GM19193 (cell line): ENCODE measurements around the gene MYLIP.

Source experiments
- POLR2A ChIP-seq: IDR thresholded peaks from 4 replicates; pipeline ENCODE4 v1.6.1; 2011; ENCODE audit not compliant: insufficient read depth, insufficient read length; ENCODE audit errors: extremely low read depth

Gene MYLIP

GRCh38 chr6:16128759-16129622 is at the start of gene MYLIP:
Gene MYLIP, plus strand, starts transcription at chr6:16129086. Its CDS starts 237 bp downstream, at chr6:16129323.
- TF ChIP-seq POLR2A, result peak; percentile 99

GRCh38 chr6:16079354-16079753 is 49.5 kb upstream of the MYLIP start:
- TF ChIP-seq POLR2A, result no peak

DNA sequence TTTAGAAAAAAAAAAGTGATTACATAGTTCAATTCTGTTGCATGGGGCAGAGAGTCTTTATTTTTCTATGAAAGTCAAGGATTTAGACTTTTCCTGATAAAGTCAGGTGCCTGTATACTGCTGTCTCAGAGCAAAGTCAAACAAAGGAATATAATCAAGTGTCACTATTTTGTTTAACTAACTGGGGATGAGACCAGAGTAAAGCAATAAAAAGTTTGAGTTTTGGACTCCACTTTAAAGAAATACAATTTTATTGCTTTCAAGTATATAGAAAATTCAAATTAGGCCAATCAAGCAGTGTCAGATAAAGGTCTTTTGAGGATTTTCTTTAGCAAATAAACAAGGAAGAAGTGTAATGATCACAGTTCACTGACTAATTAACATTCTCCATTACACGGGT is 48.7 kb upstream of the MYLIP start:
- TF ChIP-seq POLR2A, result no peak

GRCh38 chr6:16081326-16081725 is 47.6 kb upstream of the MYLIP start:
- no peak for TF ChIP-seq POLR2A

DNA sequence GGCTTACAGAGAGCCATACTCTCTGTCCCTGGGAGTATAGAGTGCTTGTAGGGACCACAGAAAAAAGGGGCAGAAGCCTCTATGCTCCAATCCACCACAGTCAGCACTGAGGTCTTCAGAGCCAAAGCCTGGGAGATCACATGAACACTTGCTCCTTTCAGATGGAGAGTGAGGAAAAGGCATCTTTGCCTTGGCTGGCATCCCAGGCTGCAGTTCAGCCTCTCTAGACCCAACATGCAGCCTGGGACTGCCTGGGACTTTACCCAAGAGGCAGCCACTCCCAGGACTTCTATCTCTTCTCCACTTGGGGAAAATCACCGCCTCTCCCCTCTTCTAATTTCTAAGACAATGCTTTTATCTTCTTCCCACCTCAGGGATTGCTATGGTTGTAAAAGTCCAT is 46.5 kb upstream of the MYLIP start:
- no peak for TF ChIP-seq POLR2A

DNA sequence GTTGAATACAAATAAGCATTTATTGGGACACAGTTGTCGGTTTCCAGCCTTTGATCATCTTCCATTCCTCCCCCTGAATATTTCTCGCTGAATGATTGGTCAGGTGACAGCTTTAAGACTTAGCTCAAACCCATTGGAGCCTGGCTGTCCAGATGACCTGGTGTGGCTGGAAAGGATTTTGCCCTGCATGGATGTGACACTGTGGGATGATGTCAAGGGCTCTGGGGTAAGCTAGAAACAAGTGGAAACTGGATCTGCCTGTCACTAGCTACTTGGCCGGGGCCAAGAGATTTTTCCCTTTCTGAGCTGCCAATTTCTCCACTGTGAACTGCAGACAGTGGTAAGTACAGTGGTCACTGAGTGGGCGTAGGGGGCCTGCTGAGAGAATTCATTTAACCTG is 41.9 kb upstream of the MYLIP start:
- no peak for TF ChIP-seq POLR2A

DNA sequence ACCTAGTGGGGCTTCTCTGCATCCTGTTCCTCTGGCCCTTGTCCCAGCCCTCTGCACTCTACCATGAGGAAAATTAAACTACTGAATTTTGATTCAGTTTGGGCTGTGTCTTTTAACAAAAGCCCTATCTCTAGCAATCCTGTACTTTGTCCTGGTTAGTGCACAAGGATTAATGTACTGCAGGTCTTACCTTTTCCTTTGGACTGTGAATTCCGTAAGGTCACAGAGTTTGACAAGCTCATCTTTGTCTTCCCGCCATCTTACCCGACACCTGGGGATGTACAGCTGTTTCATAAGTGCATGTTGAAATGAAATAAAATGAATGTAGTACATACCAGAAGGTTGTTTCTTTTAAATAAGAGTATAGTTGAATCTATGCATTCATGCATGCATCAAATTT is 41.5 kb upstream of the MYLIP start:
- TF ChIP-seq POLR2A, result no peak

DNA sequence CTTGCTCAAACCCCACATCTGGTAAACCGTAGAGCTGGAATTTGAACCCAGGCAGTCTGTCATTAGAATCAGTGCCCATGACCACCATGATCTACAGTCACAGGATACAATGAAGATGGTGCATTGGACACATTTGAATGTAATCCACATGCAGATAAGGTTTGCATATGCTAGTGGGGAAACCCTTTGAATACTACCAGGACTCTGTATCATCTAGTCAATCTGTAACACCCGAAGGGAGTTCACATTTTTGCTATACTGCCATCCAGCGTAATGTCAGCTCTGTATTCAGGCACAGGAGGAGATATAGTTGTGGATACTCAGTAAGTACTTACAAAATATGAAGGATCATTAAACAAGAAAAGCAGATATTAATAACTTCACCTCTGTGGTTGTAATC is 40.5 kb upstream of the MYLIP start:
- no peak for TF ChIP-seq POLR2A

GRCh38 chr6:16089232-16090062 is 39.4 kb upstream of the MYLIP start:
- TF ChIP-seq POLR2A, result no peak

- TF ChIP-seq POLR2A, result no peak
Measured at GRCh38 chr6:16090452-16090851, 38.4 kb upstream of the MYLIP start.

DNA sequence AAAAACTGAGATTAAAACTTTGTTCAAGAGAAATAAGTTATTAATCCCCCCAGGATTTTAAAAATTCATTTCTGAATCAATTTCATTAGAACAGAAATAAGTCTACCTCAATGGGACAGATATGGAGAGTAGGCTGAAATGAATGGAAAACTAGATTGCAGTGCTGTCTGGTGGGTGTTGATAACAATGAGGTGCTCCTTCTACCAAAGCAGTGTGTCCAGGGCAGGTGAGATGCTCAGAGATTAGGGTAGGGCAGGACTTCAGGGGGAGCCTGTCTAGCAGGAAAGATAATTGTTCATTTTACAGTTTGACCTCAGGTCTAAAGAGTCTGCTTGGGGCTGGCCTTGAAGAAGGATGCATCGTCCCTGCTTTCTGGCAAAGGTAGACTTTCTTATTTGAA is 38.0 kb upstream of the MYLIP start:
- TF ChIP-seq POLR2A, result no peak

- TF ChIP-seq POLR2A, result no peak
Measured at GRCh38 chr6:16092140-16092539, 36.7 kb upstream of the MYLIP start.

DNA sequence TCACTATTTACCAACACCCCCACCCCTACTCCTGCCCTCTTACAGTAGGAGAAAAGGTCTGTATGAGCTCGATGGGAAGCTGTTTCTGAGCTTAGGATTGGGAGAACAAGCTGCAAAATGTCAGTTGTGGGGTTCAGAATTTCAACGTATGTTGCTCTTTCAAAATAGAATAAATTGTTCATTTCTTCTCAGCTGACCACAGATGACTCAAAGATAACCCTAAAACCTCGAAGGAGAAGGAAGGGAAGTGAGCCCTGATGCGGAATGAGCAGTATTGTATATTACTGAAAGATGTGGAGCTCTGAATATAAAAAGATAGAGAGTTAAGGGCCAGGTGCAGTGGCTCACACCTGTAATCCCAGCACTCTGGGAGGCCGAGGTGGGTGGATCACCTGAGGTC is 35.9 kb upstream of the MYLIP start:
- no peak for TF ChIP-seq POLR2A

- no peak for TF ChIP-seq POLR2A
Measured at GRCh38 chr6:16095180-16095579, 33.7 kb upstream of the MYLIP start.

- no peak for TF ChIP-seq POLR2A
Measured at GRCh38 chr6:16097382-16098171, 31.3 kb upstream of the MYLIP start.

DNA sequence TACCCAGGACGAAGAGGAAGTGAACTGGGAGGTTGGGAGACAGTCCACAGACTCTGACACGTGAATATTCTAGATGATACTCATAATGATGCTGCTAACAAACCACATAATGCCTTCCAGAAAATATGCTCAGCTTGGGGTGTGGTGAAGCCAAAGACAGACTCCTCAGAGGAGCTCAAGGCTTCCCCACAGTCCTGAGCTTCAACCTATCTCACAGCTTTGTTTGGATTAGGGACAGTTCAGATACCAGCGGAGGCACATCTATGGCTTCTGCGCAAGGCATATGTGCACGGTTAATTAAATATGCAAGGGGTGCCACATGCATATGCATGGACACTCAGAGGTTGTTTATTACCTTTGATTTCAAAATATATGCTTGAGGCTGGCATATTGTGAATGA is 30.7 kb upstream of the MYLIP start:
- no peak for TF ChIP-seq POLR2A

DNA sequence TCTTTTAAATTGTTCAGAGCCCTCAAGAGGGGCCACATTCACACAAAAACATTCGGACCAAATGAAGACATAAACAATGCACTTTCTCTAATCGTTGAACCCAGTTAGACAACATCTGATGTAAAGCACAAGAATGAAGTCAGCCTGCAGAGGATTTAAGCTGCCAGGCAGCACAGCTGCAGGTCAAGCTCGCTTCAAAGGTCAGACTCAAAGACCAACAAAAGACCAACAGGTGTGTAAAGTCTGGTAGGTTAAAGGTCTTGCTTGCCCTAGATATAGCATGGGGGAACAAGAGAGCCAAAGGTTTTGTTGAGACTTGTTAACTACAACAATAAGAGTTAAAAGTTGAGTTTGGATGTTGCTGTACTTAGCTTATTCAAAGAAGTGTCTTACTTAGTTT is 26.7 kb upstream of the MYLIP start:
- TF ChIP-seq POLR2A, result no peak
